Activated CD4-positive, CD25-positive, alpha-beta regulatory T cell treated with anti-CD3 and anti-CD28 coated beads, Interleukin-2, amount 50 U/mL, for 72 hours (primary cell): ENCODE measurements around the gene MCU.
"Not testable (repeated sequence)": the region's sequence is repeated elsewhere in the genome, so short reads cannot be mapped to it uniquely, and the experiment has no call there.

Experiments
- DNase-seq: peaks from one replicate; pipeline ENCODE4 v3.0.0; 2021

The MCU gene

DNA sequence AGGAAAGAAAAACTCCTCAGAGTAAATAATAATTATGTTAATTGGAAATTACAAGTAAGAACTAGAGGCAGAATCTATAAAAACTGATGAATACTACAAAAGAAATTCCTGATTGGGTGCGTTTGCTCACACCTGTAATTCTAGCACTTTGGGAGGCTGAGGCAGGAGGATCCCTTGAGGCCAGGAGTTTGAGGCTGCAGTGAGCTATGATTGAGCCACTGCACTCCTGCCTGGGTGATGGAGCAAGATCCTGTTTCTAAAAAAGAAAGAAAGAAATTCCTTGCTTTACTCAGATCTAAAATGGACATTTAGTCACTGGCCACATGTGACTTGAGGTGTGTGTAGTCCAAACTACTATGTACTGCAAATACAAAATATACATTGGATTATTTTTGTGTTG is 42.0 kb downstream of the MCU start:
- DNase-seq, result no peak

- no peak for DNase-seq
Measured at GRCh38 chr10:72735288-72735936, 43.5 kb downstream of the MCU start.

GRCh38 chr10:72736176-72736827 is 44.4 kb downstream of the MCU start:
- no peak for DNase-seq

- no peak for DNase-seq
Measured at GRCh38 chr10:72736828-72737220, 44.9 kb downstream of the MCU start.

GRCh38 chr10:72737357-72737756 is 45.4 kb downstream of the MCU start:
- DNase-seq, result not testable (repeated sequence)

DNA sequence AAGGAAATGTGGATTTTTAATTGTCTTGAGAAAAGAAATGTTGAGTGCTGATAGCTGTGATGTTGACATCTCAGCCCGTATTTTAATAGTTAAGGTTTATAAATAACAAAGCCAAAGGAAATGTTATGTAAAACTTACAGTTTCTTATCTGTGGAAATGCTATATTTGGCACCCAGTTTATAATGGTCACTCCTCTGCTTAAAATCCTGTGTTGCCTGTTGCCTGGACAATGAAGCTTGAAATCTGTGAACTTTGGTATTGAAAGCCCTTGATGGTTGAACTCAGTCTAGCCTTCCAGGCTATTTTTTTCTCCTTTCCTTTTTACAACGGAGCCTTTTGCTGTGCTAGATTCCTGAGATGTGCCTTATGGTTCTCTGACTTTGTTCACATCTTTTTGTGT is 46.5 kb downstream of the MCU start:
- DNase-seq, result no peak

DNA sequence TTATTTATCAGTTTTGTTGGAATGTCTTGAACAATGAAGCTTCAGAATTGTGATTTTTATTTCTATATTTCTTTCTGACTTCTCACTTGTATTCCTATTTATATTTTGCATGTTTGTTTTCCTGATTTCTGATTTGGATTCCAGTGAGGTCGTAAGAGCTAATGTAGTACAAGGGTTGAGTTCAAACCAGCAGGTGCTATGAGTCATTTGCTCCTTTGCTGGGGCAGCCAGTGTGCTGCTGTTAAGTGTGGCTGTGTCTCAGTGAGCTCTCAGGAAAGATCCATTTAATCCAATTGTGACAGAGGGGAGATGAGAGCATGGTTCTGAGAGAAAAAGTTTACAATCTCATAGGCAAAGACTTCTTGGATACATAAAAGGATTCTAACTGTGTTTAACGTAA is 48.6 kb downstream of the MCU start:
- no peak for DNase-seq

DNA sequence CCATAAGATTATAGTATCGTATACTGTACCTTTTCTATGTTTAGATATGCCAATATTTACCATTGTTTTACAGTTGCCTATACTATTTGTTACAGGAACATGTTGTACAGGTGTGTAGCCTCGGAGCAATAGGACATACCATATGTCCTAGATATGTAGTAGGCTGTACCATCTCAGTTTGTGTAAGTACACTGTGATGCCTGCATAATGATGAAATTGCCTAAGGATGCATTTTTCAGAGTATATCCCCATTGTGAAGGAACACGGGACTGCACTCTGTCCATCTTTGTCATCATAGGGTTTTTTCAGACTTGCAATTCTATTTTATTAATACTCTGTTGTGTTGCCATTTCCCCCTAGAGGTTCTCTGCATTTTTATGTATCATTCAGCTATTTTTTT is 50.1 kb downstream of the MCU start:
- DNase-seq, result no peak

GRCh38 chr10:72742797-72743196 is 50.9 kb downstream of the MCU start:
- no peak for DNase-seq

DNA sequence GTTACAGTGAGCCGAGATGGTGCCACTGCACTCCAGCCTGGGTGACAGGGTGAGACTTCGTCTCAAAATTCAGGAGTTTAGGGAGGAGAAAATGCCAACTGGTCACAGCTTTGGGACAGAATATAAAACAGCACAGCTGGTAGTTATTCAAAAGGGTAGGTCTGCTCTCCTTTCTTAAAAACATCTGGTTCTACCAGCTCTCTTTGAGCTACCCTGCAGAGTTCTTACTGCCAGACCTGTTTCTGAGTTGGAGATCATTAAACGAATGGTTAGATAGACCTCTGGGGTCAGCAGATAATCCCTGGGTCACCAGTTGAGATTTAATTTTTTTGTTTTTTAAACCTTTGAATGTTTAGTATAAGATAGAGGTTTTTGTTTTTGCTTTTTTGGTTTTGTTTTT is 52.6 kb downstream of the MCU start:
- no peak for DNase-seq

DNA sequence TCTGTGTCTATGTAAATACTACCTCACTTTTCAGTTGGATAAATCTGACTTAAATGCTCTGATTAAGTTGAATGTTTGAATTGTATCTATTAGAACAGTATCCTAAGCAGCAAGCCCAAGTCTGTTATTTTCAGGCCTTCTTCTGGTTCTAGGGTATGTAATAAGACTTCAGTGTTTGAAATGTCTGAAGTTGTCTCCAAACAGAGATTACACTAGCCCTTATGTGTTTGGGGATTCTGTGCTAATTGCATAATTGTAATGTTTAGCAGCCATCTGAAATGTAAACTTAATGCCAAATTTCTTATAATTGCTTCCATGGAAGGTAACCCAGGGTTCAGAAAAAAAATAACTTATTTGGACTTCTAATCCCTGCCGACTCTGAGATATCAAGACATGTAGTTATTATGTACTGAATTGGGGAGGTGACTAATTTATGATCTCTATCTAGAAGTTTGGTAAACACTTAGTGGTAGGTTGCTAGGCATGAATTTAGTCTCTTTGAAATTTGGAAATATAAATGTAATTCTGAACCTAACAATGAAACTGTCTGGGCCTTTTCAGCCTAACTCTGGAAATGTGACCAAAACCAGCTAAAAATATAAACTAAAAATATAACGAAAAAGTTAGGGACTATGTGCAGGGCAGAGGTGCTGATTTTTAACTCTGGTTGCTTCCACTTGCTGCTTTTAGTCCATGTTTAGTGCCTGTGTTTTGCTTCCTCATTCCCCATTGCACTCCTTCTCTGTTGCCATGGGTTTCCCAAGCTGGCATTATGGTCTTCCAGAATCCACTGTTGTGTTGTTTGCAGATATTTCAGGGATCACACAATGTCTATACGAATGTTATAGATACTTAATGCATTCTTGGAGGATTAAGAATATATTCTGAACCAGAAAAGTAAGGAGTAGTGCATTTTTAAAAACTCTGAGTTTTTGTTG is 54.8 kb downstream of the MCU start:
- no peak for DNase-seq

GRCh38 chr10:72747521-72747920 is 55.6 kb downstream of the MCU start:
- no peak for DNase-seq

DNA sequence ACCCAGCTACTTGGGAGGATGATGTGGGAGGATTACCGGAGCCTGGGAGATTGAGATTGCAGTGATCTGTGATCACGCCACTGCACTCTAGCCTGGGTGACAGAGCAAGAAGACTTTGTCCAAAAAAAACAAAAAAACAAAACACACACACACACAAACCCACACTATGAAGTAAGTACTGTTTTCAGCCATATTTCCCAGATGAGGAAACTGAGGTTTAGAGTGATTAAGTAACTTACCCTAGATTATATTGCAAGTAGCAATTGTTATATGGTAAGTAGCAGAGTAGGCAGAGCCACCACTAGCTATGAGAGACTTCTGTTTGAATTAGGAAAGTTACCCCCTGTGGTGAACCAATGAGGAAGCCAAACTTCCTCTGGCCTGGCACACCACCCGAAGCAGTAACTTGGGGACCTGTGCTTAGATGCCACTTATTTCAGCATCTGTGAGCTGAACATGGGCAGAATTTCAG is 61.9 kb downstream of the MCU start:
- no peak for DNase-seq

GRCh38 chr10:72754275-72755032 is 62.5 kb downstream of the MCU start:
- no peak for DNase-seq

- DNase-seq, result no peak
Measured at GRCh38 chr10:72756674-72757385, 64.9 kb downstream of the MCU start.

DNA sequence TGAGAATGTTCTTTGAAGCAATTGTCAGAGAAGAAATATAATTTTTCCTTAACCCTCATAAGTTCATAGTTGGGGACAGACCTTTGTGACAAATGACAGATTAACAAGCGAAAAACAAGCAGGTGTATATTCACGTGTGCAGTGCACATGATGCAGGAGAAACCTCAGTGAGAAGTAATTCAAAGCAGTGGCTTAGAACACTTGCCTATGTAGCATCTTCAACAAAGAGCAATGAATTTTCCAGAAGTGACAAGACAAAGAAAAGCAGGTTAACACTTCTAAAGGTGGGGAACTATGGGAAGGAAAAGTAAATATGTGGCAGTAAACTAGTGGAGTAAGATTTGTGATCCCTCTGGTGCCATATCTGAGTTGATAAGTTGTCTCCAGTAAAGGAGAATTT is 65.8 kb downstream of the MCU start:
- DNase-seq, result no peak

- not testable (repeated sequence) for DNase-seq
Measured at GRCh38 chr10:72758930-72759329, 67.0 kb downstream of the MCU start.

GRCh38 chr10:72759584-72759983 is 67.6 kb downstream of the MCU start:
- DNase-seq, result no peak

DNA sequence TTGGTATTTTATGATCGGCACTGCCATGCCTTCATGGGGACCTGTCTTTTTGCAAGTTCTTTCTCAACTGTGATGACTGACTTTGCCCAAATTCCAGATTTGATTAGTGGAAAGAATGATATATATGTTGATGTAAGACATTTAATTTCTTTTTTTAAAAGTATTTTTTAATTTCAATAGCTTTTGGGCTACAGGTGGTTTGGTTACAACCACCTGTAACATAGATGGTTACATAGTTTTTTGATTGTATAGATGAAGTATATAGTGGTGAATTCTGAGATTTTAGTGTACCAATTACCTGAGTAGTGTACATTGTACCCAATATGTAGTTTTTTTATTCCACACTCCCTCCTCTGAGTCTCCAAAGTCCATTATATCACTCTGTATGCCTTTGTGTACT is 69.6 kb downstream of the MCU start:
- DNase-seq, result no peak

DNA sequence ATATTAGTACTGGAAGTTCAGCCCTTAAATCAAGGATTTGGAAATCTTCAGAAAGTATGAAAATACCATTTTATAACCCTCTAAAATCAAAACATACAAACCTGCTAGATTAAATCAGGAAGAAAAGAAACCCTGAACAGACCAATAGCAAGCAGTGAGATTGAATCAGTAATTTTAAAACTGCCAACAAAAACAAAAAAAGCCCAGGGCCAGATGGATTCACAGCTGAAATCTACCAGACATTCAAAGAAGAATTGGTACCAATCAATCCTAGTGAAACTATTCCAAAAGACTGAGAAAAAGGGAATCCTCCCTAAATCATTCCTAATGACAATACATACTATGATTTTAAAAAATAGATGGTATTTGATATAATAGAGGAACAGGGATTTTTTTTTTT is 70.1 kb downstream of the MCU start:
- no peak for DNase-seq

DNA sequence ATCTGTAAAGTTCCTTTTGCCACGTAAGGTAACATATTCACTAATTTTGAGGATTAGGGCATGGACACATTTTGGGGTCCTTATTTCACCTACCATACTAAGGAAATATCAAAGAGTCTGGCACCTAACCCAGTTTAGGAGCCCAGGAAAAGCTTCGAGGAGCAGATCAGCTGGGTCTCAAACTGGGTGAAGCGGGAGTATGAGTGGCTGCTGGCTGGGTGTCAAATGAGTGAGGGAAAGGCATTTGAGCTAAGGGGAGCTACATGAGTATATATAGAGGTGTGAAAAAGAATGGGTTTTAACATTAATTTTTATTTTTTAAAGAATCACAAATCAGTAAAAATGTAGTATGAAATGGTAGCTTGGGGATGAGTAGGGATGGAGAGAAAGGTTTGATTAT is 71.3 kb downstream of the MCU start:
- DNase-seq, result no peak

DNA sequence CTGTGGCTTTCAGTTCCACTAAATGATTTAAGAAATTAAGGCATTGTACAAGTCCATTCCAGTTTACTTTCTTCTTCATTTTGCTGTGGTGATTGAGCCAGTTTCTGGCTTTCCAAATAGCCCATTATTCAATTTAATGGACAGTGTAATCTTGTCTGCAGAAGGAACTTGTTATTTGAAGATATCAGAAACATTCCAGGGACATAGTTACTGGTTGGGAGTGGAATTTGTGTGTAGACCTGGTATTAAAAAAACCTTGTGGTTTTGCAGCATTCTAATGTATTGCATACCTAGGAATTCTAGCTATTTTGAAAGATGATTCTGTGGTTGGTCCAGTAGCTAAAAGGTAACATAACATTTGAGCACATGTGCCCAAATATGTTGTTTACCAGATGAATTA is 72.2 kb downstream of the MCU start:
- no peak for DNase-seq
